NCI-H1694 (cell line): ENCODE measurements around the gene ATXN1.
A peak's percentile ranks its signal among the peaks of the same experiment; 100 is the strongest.

Experiments
- DNase-seq: peaks from one replicate; lab custom pipeline; 2025; lab: John Stamatoyannopoulos, UW

The ATXN1 gene

DNA sequence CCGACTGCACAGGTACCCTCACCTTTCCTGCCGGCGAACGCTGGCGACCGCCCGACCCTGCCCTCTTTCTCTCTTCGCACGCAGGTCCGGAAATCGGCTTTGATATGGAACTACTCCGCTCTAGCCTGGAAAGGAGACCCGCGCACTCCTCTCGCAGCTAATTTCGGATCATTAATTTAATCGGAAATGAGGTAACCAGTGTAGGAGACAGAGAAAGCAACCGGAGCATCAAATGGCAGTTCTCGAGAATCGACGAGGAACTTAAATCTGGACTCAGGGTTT is 949 bp upstream of the ATXN1 start:
- no peak for DNase-seq

DNA sequence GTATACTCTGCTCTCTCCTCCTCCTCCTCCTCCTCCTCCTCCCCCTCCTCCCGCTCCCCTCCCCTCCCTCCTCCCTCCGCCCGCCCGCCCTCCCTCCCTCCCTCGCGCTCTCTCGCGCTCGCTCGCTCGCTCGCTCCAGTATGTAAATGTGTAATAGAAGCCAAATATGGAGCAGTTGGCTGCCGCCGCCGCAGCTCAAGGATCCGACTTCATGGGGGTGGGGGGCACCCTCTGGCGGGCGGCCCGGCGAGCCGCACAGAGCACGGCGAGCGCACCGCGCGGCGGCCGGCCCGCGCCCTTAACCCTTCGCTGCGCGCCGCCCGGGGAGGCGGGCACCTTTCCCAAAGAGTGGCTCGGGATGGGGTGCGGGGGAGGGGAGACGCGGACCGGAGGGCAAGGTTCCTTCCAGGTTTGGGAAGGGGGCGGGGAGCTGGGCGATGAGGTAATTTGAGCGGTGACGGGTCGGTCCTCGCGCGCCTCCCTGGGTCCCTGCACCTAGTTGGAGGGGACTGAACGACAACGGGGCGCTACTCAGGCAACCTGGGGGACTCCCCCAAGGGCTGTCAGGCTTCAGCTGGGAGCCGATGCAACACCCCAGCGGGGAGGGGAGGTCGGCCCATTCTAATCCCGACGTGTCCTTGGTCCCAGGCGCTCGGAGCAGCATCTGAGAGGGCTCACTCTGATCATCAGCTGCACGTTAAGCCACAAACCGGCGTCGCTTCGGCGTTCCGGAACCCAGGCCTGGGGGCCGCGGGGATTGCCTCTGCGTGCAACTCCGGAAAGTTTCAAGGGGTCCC is 409 bp upstream of the ATXN1 start:
- DNase-seq = no peak

- DNase-seq = peak; percentile 15
Observed at GRCh38 chr6:16759646-16760515, 1.4 kb downstream of the ATXN1 start.

- no peak for DNase-seq
Observed at GRCh38 chr6:16759181-16759645, 2.0 kb downstream of the ATXN1 start.

DNA sequence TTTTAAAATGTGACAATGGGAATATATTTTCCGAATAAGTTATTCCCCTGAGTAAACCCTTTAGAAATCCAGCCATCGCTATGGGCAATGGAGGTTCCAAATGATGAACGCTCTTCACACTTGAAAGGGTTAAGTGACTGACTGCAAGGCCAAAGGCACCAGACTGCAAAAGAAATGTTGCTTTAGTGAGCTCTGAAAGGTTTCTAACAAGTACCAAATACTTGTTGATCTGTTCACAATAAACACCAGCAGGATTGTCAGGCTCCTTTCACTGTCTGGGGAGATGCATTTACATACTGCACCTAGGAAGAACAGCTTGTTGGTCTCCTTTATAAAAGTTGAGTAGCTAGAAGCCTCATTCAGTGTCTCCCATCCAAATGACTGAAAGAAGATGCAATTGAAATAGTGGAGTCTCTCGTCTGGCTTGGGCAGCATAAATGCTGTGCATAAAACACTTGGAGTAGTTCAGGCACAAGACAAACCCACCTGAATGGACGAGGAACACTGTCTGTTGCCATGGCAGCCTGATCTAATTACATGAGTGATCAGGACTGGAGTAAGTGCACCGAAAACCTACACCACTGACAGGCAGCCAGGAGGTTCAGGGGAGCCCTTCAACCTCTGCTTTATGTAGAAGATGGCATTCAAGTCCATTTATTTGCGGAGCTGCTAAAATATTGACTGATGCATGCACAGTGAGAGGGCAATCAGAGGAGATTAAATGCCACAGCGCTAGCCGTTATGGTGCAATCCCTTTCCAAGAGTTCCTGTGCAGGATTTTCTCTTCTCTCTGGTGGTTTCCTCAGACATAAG is 2.9 kb downstream of the ATXN1 start:
- DNase-seq = no peak

- DNase-seq = no peak
Observed at GRCh38 chr6:16757332-16757731, 3.9 kb downstream of the ATXN1 start.

DNA sequence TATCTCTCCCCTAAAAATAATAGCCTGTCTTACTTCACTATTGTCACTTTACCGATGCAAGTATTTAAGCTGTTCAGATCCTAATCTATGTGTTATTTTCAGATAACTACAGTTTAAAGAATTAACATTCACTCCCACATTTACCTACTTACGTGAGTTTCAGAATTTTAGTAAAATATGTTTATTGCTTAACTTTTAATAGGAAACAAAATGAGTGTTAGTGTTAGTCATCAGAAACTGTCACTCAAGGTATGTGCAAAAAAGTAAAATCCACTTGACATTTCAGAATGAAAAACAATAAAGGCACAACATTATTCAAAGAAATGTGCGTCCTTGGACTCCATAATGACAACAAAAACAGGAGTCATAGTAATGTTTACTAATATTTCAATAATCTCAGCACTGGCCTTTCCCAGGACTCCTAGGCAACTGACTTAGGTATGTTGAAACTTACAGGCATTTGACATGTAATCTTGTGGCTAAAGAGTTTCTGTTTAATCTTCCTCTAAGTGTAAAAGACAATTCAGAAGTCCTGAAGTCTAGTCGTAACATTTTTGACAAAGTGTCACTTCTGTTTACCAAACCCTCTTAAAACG is 4.5 kb downstream of the ATXN1 start:
- DNase-seq = no peak

DNA sequence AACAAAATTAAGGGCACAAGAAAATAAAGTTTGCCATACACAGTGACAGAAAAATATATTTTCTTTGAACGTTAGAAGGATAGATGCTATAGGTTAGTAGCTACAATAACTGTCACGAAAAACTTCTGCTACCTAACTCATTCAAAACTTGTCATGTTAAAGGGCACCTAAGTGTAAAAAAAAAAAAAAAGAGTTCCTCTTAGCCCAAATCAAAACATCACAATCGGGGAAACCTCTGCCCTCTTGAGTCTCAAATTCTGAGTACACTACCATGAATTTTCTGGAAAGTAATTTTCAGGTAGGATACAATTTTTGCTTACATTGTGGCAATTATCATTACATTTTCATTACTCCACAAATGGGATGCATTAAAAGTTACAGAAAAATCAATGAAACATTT is 5.7 kb downstream of the ATXN1 start:
- DNase-seq = no peak

DNA sequence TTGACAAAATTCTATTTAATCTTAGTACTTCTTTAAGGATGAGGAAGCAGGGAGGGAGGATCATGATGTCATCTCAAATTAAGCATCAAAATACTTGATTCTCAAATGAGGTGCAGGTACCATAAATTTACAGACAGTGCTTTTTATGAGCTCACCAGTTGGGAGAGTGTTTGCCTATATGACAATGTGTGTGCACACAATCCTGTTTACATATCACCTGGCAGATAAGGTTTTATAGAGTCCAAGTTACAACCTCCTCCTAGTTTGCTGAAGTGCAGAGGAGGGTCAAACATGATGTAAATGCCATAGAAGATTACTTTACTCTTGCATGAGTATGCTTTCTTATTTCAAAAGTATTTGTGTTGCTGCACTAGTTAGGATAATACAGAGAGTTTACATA is 6.4 kb downstream of the ATXN1 start:
- DNase-seq = no peak

- DNase-seq = no peak
Observed at GRCh38 chr6:16754274-16754673, 7.0 kb downstream of the ATXN1 start.

GRCh38 chr6:16753341-16753740 is 7.9 kb downstream of the ATXN1 start:
- no peak for DNase-seq

DNA sequence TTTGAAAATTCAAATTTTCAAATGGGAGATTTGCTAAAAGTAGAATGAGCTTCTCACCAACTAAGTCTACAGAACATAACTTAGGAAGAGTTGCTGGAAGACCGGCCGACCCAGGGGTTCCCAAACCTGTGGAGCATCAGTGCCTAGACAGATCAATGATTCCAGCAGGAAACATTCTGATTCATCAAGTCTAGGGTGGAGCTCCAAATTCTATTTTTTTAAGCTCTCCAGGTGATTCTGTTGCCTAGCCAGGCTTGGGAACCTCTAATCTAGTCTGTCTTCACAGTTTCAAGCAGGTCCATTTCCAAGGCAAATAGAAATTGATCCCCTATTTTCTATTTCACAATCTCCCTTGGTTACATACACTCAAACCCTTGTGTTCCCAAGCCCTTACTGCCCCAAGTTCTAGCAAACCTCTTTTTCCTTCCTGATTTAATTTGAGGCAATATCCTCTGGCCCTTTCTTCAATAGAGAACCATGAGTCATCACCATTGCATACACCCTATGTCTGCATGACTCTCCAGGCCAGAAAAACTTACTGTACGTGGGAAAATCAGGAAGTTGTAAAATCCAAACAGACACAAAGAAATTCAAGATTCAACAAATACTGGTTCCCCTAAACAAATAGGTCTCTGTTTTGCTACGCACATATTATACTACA is 8.9 kb downstream of the ATXN1 start:
- no peak for DNase-seq

- DNase-seq = no peak
Observed at GRCh38 chr6:16751251-16751946, 9.9 kb downstream of the ATXN1 start.

GRCh38 chr6:16750566-16750965 is 10.7 kb downstream of the ATXN1 start:
- DNase-seq = no peak

- no peak for DNase-seq
Observed at GRCh38 chr6:16749516-16750485, 11.5 kb downstream of the ATXN1 start.

DNA sequence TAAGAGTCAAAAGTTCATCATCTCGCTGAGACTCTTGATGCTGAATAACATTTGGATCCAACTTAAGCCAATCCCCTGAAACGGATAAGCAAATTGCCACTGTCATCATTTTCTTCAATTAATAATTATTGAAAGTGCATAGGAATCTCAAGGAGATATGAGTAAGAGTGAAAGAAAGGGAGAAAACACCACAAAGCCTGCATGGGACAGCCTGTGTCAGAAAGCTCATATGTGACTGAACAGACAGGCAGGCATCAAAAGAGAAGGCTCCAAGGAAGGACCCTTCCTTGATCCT is 13.3 kb downstream of the ATXN1 start:
- no peak for DNase-seq

- peak; percentile 31 for DNase-seq
Observed at GRCh38 chr6:16747232-16748024, 13.8 kb downstream of the ATXN1 start.

DNA sequence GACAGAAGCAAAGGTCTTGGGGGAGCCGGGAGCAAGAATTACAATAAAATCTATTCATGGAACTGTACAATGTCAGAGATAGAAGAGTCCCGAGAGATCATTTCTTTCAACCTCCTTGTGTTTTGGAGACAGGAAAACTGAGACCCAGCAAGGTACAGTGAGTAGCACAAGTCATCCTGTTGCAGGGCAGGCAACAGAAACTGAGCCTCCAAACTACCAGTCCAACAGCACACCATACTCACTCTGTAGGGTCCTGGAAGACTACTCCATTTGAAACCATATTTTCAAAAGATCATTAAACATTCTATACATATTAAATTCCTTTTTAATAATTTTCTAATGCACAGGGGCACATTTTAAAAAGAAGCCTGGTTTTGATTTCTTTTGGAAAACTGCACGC is 14.4 kb downstream of the ATXN1 start:
- no peak for DNase-seq

GRCh38 chr6:16746401-16746800 is 14.9 kb downstream of the ATXN1 start:
- no peak for DNase-seq
